Lower leg skin (tissue), 3 donors: ENCODE data around the gene EXOC7.

Experiments
- CTCF ChIP-seq, 3 donors: fragments of 450-650 bp; IDR thresholded peaks; one replicate each; pipeline ENCODE4 v1.5.1; 2016; ENCODE audit warnings: antibody characterized with exemption in 3 of 3, mild to moderate bottlenecking in 3 of 3, moderate library complexity in 2 of 3
- POLR2A ChIP-seq, 2 donors: fragments of 450-650 bp; IDR thresholded peaks; one replicate each; pipeline ENCODE4 v1.6.1; 2016 to 2017; ENCODE audit warnings: antibody characterized with exemption in 2 of 2, mild to moderate bottlenecking in 1 of 2, moderate library complexity in 1 of 2

- TF ChIP-seq POLR2A (IDR thresholded peaks at IDR 0.05) = no peak
- TF ChIP-seq CTCF (IDR thresholded peaks at IDR 0.05) = no peak
Measured at GRCh38 chr17:76032780-76033108, 70.8 kb downstream of the EXOC7 start.
